Midbrain (tissue), 1 donor: Measurements from ENCODE around the gene PCDH9.

Experiments
- DNase-seq: peaks from one replicate; lab custom pipeline; 2025; lab: John Stamatoyannopoulos, UW

PCDH9 gene

GRCh38 chr13:66969291-66969690 is 260.8 kb downstream of the PCDH9 start:
- no peak for DNase-seq

DNA sequence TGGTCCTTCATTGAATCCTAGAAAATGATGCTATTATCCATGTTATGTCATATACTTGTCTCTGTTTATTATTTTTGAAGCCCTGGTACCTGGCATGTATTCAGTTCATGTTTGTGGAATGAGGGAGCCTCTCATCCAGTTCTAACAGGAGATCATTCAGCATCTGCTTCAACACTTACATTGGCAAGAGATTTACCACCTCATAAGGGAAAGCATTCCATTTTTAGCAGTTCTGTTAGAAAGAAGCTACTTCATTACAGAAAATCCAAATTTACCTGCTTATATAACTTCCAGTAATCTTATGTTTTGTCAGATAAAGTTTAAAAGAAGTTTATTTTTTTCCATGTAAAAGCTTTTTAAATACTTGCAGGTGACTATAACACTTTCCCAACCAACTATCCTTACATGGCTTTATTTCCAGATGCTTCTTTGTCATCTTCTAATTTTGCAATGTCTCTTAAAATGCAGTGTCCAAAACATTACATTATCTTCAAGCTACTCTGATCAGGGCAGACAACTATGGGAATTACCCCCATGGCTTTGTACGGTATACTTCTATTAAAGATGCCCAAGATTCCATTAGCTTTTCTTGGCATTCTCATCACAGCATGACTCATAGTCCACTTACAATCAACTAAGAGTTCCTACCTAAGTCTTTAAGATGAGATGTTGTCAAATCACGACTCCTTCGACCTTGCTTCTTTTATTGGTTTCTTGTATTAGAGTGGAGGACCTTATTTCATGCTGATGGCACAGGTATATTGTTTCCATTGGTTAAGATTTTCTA is 262.1 kb downstream of the PCDH9 start:
- no peak for DNase-seq

GRCh38 chr13:66965181-66965580 is 265.0 kb downstream of the PCDH9 start:
- no peak for DNase-seq

- no peak for DNase-seq
These were observed 267.2 kb downstream of the PCDH9 start for GRCh38 chr13:66962953-66963352.

- DNase-seq = no peak
These were observed 271.5 kb downstream of the PCDH9 start for GRCh38 chr13:66958611-66959010.

DNA sequence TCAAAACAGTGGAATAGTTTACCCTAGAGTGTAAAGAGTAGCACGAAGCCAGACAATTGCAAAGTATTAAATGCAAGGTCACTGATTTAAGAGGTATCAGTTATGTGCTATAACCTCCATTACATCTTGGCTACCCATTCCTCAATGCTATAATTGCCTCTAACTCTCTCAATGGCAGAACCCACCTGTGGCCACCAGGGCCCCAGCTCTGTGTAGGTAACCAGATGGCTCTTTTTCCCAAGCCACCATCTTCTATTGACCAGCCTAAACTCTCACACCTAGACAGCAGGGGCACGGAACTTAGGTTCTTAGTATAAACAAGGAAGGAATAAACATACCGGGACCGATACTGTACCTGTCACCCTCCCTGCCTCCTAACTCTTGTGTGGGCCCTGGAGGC is 277.6 kb downstream of the PCDH9 start:
- no peak for DNase-seq

DNA sequence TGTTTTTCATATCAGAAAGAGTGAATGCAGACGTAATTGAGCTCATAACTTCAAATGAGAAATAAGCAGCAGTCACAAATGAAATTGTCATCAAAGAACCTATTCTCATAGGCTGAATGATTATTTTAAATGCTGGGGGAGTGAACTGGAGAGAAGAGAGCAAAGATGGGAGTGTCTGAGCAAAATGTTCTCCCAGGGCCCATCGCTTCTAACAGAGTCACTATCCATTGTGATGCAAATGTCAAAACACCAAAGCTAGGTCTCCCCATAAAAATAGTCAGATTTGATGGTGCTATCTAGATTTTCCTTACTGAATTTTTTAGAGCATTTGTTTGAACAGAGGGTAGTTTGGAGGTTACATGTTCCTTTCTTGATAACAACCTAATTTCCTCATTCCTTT is 278.7 kb downstream of the PCDH9 start:
- DNase-seq = no peak

DNA sequence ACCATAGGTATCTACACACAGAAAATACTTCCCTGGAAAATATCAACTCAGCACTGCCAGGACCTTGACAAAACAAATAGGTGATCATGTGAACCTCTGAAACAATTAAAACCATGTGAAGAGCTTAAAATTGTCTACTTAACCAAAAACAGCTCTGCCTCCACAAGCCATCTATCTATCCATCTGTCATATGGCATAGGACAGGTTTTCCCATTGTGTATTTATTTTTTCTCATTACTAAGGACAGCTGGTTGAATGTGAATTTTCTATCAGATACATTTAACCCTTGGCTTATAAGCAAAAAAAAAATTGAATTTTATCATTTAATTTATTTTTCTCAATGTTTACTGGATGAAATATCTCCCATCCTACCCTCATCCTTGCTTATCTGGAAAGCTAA is 279.5 kb downstream of the PCDH9 start:
- no peak for DNase-seq

- no peak for DNase-seq
These were observed 281.2 kb downstream of the PCDH9 start for GRCh38 chr13:66948910-66949309.

DNA sequence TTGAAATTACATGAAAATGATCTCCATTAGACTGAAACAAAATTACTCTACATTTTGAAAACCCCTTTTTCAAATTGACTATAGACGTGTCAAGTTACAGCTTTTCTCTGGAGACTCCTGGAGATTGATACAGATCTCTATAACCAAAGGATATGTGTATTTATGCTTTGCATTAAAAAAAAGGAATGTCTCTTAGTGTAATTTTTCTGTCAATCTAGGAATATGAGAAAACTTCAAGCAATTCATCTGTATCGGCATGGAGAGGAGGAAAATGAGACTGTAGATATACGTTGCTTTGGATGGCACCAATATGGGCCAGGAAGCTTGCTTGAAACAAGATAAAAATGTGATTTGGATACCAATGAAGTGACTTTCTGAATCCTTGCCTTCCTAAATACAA is 286.6 kb downstream of the PCDH9 start:
- DNase-seq = no peak

DNA sequence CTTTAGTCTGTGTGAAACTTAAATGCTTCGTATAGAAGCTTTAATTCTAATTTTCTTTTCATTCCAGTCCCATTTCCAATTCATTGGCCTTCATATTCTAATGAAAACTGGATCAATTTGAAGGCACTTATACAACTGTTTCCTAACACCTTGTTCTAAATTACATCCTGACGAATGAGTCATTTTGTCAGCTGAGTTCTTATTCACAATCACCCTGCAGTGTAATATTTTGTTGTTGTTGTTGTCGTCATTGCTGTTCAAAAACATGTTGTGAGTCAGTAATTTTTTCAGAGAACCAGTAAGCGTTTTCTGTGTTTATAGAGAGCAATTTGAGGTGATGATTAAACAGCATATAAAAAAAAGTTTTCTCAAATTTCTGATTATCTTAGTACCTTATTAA is 290.0 kb downstream of the PCDH9 start:
- DNase-seq = no peak

DNA sequence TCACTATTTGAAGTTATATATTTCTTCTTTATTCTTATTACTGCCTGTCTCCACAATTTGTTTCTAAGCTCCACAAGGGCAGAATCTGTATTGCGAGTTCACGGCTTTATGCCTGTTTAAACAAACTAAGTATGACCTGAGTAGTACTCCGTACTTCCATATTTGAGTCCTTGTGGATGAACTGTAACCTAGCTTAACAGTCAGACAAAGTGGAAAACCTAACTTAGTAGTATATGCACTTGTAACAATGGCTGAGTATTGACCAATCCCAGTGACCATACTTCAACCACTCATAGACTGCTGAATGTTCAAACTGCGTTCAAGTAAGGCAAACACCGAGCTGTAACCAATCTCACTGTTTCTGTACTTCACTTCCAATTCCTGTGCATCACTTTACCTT is 292.7 kb downstream of the PCDH9 start:
- no peak for DNase-seq

DNA sequence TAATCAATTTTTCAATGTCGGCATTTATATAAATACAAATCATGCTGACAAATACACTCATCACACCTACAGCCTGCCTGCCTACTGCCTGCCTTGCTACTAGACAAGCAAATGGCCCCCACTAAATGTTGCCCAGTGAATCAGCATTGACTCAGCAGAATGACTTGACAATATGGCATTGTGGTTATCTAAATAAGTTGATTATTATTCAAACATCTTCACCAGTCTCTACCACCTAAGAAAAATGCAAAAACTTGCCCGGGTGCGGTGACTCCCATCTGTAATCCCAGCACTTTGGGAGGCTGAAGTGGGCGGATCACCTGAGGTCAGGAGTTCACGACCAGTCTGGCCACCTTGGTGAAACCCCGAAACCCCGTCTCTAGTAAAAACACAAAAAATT is 296.1 kb downstream of the PCDH9 start:
- DNase-seq = no peak

GRCh38 chr13:66933527-66933926 is 296.6 kb downstream of the PCDH9 start:
- no peak for DNase-seq

GRCh38 chr13:66927562-66927961 is 302.6 kb downstream of the PCDH9 start:
- DNase-seq = no peak

GRCh38 chr13:66926851-66927524 is 303.1 kb downstream of the PCDH9 start:
- DNase-seq = no peak

- no peak for DNase-seq
These were observed 303.8 kb downstream of the PCDH9 start for GRCh38 chr13:66926200-66926850.

GRCh38 chr13:66922444-66922843 is 307.7 kb downstream of the PCDH9 start:
- no peak for DNase-seq

DNA sequence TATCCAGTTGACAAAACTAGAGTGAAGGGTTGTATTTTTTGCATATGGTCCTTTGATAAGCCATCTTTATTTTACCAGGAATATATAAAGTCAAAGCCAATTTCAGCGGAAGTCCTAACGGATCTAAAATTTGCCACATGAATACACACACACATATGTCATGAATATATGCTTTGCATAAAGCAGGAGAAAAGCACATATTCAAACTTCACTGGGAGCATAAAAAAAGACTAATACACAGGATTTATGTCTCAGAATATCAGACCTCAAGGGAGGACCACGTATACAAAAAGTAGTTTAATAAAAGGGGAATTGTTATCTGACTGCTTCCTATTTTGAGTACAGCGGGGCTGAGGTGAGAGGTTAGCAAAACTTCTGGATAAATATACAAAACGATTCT is 308.7 kb downstream of the PCDH9 start:
- no peak for DNase-seq

DNA sequence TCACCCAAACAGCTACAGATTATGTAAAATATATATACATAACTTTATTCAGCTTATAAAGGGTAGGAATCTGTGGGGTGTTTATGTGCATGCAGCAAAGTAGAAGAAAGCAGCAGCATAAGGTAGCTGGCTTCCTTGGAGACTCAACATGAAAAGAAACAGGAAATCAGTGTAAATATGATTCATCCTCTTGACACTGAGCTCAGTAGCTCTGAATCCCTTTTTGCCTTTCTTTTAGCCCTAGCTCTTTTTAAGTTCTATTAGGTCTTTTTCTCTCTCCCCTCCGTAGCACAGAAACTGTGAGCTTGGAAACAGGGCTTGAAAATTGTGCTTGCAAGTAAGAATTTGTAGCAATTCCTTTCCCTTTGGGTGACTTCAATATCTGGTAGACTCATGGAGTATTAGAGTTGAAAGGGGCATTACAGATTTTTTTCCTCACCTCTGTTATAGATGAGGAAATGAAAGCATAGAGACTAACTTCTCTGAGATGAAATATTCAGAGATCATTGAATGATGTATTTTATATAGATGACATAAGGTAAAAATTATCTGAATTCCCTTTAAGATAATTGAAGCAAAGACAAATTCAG is 314.4 kb downstream of the PCDH9 start:
- no peak for DNase-seq

- DNase-seq = no peak
These were observed 316.0 kb downstream of the PCDH9 start for GRCh38 chr13:66914155-66914554.

- DNase-seq = no peak
These were observed 318.7 kb downstream of the PCDH9 start for GRCh38 chr13:66911411-66911939.

DNA sequence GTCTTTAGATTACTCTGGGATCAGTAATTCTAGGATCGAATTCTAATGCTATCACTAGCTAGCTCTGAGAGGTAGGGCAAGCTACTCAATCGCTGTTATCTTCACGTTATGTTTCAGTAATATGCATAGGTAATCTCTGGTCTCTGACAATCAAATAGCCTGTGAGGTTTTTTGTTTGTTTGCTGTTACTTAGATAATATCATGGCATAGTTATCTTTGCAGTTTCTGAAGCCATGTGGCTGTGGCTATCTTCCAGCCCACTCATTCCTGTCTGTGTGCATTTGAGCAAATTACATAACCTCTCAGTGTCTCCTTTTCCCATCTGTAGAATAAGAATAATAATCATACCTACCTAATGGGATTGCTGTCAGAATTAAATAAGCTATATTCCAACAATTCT is 330.2 kb downstream of the PCDH9 start:
- DNase-seq = no peak
